PC-9 (cell line): ENCODE measurements around the gene AHDC1.

ENCODE experiments used
- EZH2 ChIP-seq: fragments of 200-600 bp; sonication (generic); IDR thresholded peaks from 2 replicates; pipeline ENCODE4 v1.8.0; 2017; ENCODE audit warnings: antibody characterized with exemption, low read depth
- TF ChIP-seq, protein P1 (sequence below): fragments of 200-600 bp; sonication (generic); conservative IDR thresholded peaks from 2 replicates; pipeline ENCODE4 v1.6.1; 2017; ENCODE audit warnings: mixed run types, antibody characterized with exemption, mild to moderate bottlenecking, moderate library complexity

DNA sequence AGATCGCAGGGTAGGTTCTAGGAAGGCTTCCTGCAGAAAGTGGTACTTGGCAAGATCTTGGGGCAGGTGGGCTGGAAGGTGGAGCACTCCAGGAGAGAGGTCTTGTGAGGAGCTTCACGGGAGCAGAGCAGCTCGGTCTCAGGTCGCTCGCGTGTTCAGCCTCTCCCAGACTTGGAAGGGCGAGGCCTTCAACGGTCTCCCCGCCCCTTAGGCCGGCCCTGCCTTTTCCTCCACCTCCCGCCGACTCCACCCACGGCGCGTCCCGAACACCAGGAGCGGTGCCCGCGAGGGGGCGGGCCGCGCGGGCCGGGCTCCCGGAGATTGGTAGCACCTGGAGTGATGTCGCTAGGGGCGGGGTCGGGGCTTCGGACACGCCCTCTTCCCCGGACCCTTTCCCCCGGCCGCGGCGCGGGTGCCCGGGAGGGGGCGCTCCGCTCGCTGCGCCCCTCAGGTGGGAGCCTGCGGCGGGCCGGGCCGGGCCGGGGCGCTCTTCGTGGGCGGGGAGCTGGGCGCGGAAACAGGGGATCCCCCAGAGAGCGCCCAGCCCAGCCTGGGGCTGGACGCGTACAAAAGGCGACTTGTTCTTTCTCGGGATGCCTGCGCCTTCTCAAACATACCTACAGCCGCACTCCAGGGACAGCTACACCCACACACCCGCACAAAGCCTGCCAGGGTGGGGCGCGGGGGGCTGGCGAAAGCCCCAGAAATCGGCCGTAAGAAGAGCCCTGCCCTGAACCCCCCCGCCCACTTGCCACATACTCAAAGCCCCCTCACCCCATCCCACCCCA is 35.5 kb downstream of the AHDC1 start:
- TF ChIP-seq, protein P1, sequence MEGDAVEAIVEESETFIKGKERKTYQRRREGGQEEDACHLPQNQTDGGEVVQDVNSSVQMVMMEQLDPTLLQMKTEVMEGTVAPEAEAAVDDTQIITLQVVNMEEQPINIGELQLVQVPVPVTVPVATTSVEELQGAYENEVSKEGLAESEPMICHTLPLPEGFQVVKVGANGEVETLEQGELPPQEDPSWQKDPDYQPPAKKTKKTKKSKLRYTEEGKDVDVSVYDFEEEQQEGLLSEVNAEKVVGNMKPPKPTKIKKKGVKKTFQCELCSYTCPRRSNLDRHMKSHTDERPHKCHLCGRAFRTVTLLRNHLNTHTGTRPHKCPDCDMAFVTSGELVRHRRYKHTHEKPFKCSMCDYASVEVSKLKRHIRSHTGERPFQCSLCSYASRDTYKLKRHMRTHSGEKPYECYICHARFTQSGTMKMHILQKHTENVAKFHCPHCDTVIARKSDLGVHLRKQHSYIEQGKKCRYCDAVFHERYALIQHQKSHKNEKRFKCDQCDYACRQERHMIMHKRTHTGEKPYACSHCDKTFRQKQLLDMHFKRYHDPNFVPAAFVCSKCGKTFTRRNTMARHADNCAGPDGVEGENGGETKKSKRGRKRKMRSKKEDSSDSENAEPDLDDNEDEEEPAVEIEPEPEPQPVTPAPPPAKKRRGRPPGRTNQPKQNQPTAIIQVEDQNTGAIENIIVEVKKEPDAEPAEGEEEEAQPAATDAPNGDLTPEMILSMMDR = peak; percentile 58
- no peak for TF ChIP-seq EZH2
